Measurements from ENCODE around the gene ABCC1. TPM values are rescaled to one million over a fixed set of nuclear protein-coding genes. Genes with fewer than 3 reads are reported as not detected.
"Not testable (repeated sequence)": the region's sequence is repeated elsewhere in the genome, so short reads cannot be mapped to it uniquely, and the experiment has no call there.

The ABCC1 gene
- polyA plus RNA-seq, 1 donor = 4.5 TPM

- DNase-seq = no peak
Observed at GRCh38 chr16:15946257-15947044, 3.0 kb upstream of the ABCC1 start.

- DNase-seq = no peak
Observed at GRCh38 chr16:15947983-15948509, 1.4 kb upstream of the ABCC1 start.

- no peak for DNase-seq
Observed at GRCh38 chr16:15948532-15949209, 745 bp upstream of the ABCC1 start.

GRCh38 chr16:15950161-15950854, 892 bp downstream of the ABCC1 start:
- DNase-seq = no peak

GRCh38 chr16:15950869-15951268, 1.5 kb downstream of the ABCC1 start:
- DNase-seq = no peak

DNA sequence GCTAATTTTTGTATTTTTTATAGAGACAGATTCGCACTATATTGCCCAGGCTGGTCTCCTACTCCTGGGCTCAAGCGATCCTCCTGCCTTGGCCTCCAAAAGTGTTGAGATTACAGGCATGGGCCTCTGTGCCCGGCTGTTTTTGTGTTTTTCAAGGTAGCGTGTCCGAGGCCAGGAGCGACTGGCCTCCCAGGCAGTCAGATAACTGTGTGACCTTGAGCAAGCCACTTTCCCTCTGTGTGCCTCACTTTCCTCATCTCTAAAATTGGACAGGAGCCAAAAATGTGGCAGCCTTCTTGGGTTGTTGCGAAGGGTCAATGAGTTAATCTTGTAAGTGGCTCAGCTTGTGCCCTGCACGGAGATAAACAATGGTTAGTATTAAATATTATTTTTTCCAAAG, 2.4 kb downstream of the ABCC1 start:
- no peak for DNase-seq

- no peak for DNase-seq
Observed at GRCh38 chr16:15952265-15952711, 2.9 kb downstream of the ABCC1 start.

DNA sequence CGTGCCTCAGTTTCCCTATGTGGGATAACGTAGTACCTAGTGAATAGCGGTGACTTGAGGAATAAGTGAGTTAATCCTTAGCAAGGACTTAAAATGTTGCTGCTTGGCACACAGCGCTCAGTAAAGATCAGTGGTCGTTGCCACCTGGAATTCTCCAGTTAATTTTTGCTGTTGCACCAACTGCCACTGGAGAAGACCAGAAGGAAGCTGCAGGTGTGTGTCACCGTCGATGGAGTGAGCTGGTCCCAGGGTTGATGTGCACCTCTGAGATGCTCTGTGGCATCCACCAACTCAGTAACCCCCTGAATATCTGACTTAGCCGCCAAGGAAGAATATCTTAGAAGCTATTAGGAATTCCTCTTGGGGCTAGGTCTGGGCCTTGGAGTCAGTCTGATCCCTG, 4.1 kb downstream of the ABCC1 start:
- no peak for DNase-seq

- DNase-seq = no peak
Observed at GRCh38 chr16:15953929-15954813, 4.8 kb downstream of the ABCC1 start.

GRCh38 chr16:15954814-15955151, 5.4 kb downstream of the ABCC1 start:
- no peak for DNase-seq

GRCh38 chr16:15955425-15955824, 6.0 kb downstream of the ABCC1 start:
- no peak for DNase-seq

- not testable (repeated sequence) for DNase-seq
Observed at GRCh38 chr16:15956106-15956505, 6.7 kb downstream of the ABCC1 start.

DNA sequence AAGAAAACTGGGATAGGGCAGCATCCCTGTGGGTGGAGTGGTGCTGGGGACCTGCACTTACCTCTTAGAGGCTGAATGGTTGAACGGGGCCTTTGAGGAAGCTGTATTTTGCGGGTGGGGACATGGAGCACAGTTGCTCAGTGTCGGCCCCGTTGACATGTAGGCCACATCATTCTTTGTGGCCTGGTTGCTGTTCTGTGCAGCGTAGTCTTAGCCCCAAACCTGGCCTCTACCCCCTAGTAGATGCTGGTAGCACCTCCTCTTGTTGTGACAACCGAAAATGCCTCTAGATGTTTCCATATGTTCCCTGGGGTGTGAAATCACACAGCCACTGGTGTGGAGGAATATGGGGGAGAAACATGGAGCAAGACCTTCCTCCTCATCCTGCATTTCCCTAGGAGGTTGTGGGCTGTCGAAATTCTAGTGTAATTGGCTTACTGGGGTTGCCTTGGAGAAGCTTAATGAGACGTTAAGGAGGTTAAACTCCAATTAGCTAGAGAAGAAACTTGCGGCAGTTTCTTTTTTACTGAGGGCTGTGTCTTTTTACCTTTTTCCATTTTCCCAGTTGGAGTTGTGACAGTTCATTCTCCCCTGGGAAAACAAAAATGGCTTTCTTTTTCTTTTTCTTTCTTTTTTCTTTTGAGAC, 9.4 kb downstream of the ABCC1 start:
- no peak for DNase-seq

DNA sequence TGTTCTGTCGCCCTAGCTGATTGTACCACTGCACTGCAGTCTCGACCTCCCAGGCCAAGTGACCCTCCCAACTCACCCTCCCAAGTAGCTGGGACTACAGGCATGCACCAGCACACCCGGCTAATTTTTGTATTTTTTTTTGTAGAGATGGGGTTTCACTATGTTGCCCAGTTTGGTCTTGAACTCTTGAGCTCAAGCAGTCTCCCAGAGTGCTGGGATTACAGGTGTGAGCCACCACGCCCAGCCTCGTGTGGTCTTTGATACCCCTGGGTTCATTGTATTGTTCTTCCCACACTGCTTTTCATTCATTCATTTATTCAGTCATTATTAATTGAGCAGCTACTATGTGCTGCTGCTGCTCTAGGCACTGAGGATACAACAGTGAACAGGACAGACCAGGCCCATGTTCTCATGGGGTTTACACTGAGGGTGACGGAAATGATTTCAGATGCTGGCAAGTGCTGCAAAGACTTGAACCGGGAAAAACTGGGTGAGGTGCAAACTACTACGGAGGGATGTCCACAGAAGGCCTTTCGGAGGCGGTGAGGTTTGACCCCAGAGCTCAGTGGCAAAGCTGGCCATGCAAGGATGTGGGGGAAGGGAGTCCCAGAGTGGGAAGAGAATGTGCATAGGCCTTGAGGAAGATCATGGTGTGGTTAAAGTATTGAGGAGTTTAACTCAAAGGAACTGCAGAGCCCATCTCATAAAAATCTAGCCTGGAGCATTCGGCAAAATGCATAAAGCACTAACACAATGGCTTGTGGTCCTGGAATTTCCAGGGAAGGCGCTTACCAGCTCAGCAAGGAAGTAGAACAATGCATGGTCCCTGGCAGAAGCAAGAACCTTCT, 10.9 kb downstream of the ABCC1 start:
- no peak for DNase-seq

- DNase-seq = no peak
Observed at GRCh38 chr16:15961060-15961511, 11.7 kb downstream of the ABCC1 start.

GRCh38 chr16:15961571-15962090, 12.2 kb downstream of the ABCC1 start:
- no peak for DNase-seq

DNA sequence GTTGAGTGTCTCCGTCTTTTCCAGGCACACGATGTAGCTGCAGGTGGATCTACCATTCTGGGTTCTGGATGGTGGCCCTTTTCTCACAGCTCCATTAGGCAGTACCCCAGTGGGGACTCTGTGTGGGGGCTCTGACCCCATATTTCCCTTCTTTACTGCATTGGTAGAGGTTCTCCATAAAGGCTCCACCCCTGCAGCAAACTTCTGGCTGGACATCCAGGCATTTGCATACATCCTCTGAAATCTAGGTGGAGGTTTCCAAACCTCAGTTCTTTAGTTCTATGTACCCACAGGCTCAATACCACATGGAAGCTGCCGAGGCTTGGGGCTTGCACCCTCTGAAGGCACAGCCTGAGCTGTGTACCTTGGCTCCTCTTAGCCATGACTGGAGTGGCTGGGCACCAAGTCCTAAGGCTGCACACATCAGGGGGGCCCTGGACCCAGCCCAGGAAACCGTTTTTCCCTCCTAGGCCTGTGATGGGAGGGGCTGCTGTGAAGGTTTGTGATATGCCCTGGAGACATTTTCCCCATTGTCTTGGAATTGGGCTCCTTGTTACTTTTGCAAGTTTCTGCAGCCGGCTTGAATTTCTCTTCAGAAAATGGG, 14.0 kb downstream of the ABCC1 start:
- no peak for DNase-seq

DNA sequence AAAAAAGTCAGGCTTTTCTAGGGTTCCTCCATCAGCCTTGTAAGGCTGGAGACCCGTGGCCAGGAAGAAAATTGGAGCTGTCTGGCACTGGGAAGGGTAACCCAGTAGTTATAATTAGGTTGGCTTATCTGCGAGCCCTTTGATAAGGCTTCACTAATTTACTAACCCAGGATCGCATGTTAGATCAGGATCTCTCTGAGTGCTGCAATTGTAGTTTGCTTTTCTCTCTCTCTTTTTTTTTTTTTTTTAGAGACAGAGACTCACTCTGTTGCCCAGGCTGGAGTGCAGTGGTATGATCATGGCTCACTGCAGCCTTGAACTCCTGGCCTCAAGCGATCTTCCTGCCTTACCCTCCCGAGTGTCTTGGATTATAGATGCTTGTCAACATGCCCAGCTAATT, 17.0 kb downstream of the ABCC1 start:
- DNase-seq = no peak

- no peak for DNase-seq
Observed at GRCh38 chr16:15966836-15967546, 17.6 kb downstream of the ABCC1 start.
